NCI-H128 (cell line): ENCODE measurements around the gene RER1.
"Not testable (repeated sequence)": the region's sequence is repeated elsewhere in the genome, so short reads cannot be mapped to it uniquely, and the experiment has no call there.

Experiments
- DNase-seq: peaks from one replicate; lab custom pipeline; 2025; ENCODE audit not compliant: unreplicated experiment; lab: John Stamatoyannopoulos, UW

Gene RER1

GRCh38 chr1:2422523-2422922 is 30.9 kb downstream of the RER1 start:
- DNase-seq: no peak

- no peak for DNase-seq
These were observed 34.3 kb downstream of the RER1 start for GRCh38 chr1:2425892-2426291.

GRCh38 chr1:2426540-2426939 is 34.9 kb downstream of the RER1 start:
- no peak for DNase-seq

- no peak for DNase-seq
These were observed 35.4 kb downstream of the RER1 start for GRCh38 chr1:2427051-2427450.

GRCh38 chr1:2427976-2428375 is 36.3 kb downstream of the RER1 start:
- no peak for DNase-seq

GRCh38 chr1:2428490-2428889 is 36.8 kb downstream of the RER1 start:
- no peak for DNase-seq

GRCh38 chr1:2429780-2430591 is 38.3 kb downstream of the RER1 start:
- no peak for DNase-seq

GRCh38 chr1:2430592-2430973 is 38.9 kb downstream of the RER1 start:
- DNase-seq: no peak

GRCh38 chr1:2431103-2431502 is 39.5 kb downstream of the RER1 start:
- no peak for DNase-seq

GRCh38 chr1:2431518-2431917 is 39.9 kb downstream of the RER1 start:
- DNase-seq: no peak

- no peak for DNase-seq
These were observed 40.8 kb downstream of the RER1 start for GRCh38 chr1:2432441-2432844.

GRCh38 chr1:2433196-2433595 is 41.6 kb downstream of the RER1 start:
- DNase-seq: no peak

- no peak for DNase-seq
These were observed 42.5 kb downstream of the RER1 start for GRCh38 chr1:2433936-2434655.

- DNase-seq: no peak
These were observed 43.5 kb downstream of the RER1 start for GRCh38 chr1:2435091-2435490.

GRCh38 chr1:2435746-2436355 is 44.2 kb downstream of the RER1 start:
- no peak for DNase-seq

GRCh38 chr1:2436876-2437275 is 45.2 kb downstream of the RER1 start:
- DNase-seq: no peak

- DNase-seq: no peak
These were observed 46.0 kb downstream of the RER1 start for GRCh38 chr1:2437617-2438016.

GRCh38 chr1:2438038-2438437 is 46.4 kb downstream of the RER1 start:
- no peak for DNase-seq

GRCh38 chr1:2438641-2439040 is 47.0 kb downstream of the RER1 start:
- no peak for DNase-seq

GRCh38 chr1:2439369-2439768 is 47.7 kb downstream of the RER1 start:
- DNase-seq: no peak

GRCh38 chr1:2440346-2440745 is 48.7 kb downstream of the RER1 start:
- DNase-seq: not testable (repeated sequence)

GRCh38 chr1:2441746-2442145 is 50.1 kb downstream of the RER1 start:
- DNase-seq: no peak
